Osteoblast (primary cell): ENCODE results near the gene PDE10A. TPM values are rescaled to one million over a fixed set of nuclear protein-coding genes. Genes with fewer than 3 reads are reported as not detected.

Experiments used
- DNase-seq: peaks from one replicate; pipeline ENCODE4 v3.0.0; 2011; ENCODE audit warnings: low spot score, mixed read lengths; ENCODE audit not compliant: insufficient read length; ENCODE audit errors: missing footprints
- H2AFZ ChIP-seq: 2 replicates; pipeline ENCODE4 v1.6.0; 2011; ENCODE audit warnings: mild to moderate bottlenecking, low read length
- H3K27ac ChIP-seq: 2 replicates; pipeline ENCODE4 v1.5.1; 2011; ENCODE audit warnings: mild to moderate bottlenecking, low read depth, low read length, moderate library complexity
- H3K27me3 ChIP-seq: 2 replicates; pipeline ENCODE4 v1.6.0; 2012; ENCODE audit warnings: mild to moderate bottlenecking, control low read depth, inconsistent platforms, low read length, moderate library complexity; ENCODE audit not compliant: insufficient read depth
- H3K36me3 ChIP-seq: 2 replicates; pipeline ENCODE4 v1.5.1; 2011; ENCODE audit warnings: mild to moderate bottlenecking, low read length, control low read depth, moderate library complexity; ENCODE audit not compliant: insufficient read depth
- H3K4me1 ChIP-seq: 2 replicates; pipeline ENCODE4 v1.5.1; 2011; ENCODE audit warnings: mild to moderate bottlenecking, low read length, control low read depth, moderate library complexity; ENCODE audit not compliant: insufficient read depth
- H3K4me2 ChIP-seq: 2 replicates; pipeline ENCODE4 v1.6.0; 2011; ENCODE audit warnings: mild to moderate bottlenecking, low read length; ENCODE audit not compliant: insufficient read depth
- H3K4me3 ChIP-seq: fragments of 200-600 bp; sonication (generic); 3 replicates; pipeline ENCODE4 v1.5.1; 2012; ENCODE audit warnings: mild to moderate bottlenecking, low read length, inconsistent platforms; ENCODE audit not compliant: insufficient read depth
- H3K79me2 ChIP-seq: 2 replicates; pipeline ENCODE4 v1.6.0; 2012; ENCODE audit warnings: mild to moderate bottlenecking, low read length, control low read depth, inconsistent platforms; ENCODE audit not compliant: insufficient read depth
- H3K9me3 ChIP-seq: 2 replicates; pipeline ENCODE4 v1.5.1; 2011; ENCODE audit warnings: low read depth, low read length, control low read depth
- H4K20me1 ChIP-seq: 2 replicates; pipeline ENCODE4 v1.6.0; 2012; ENCODE audit warnings: mild to moderate bottlenecking, low read length, control low read depth; ENCODE audit not compliant: insufficient read depth
- CTCF ChIP-seq: IDR thresholded peaks from 2 replicates; pipeline ENCODE4 v1.5.1; 2011; ENCODE audit warnings: mild to moderate bottlenecking, low read depth, low read length, moderate library complexity; ENCODE audit errors: extremely low read depth
- total RNA-seq: library from RNA; depleted of rRNA; stranded (reverse); fragments of >200 nt; gene quantifications from 2 replicates; pipeline ENCODE4 v1.2.3, GENCODE V29; 2012

PDE10A gene
- total RNA-seq, 1 donor, result 3.3 TPM

GRCh38 chr6:165644586-165645266 lies 18.3 kb downstream of the PDE10A start:
- Histone ChIP-seq H3K9me3 (no peaks in the 10 kb centered on the region), H3K27me3 (no peaks in the 10 kb centered on the region), H3K79me2 (no peaks in the 10 kb centered on the region), H2AFZ (no peak overlapping the region), H3K4me3 (no peak overlapping the region), H4K20me1 (no peaks in the 10 kb centered on the region), H3K36me3 (no peaks in the 10 kb centered on the region), H3K4me1 (no peaks in the 10 kb centered on the region), H3K4me2 (no peak overlapping the region), H3K27ac (no peak overlapping the region)
- no peak for DNase-seq
- no peak for TF ChIP-seq CTCF

- no peak overlapping the region for H2AFZ ChIP-seq
- H3K79me2 ChIP-seq, result no peaks in the 10 kb centered on the region
- no peaks in the 10 kb centered on the region for H3K36me3 ChIP-seq
- H3K4me2 ChIP-seq, result no peak overlapping the region
- no peaks in the 10 kb centered on the region for H3K4me1 ChIP-seq
- TF ChIP-seq CTCF, result no peak
- H3K27ac ChIP-seq, result no peak overlapping the region
- no peaks in the 10 kb centered on the region for H3K27me3 ChIP-seq
- no peaks in the 10 kb centered on the region for H3K9me3 ChIP-seq
- no peaks in the 10 kb centered on the region for H4K20me1 ChIP-seq
- H3K4me3 ChIP-seq, result no peak overlapping the region
- DNase-seq, result no peak
Observed at GRCh38 chr6:165643015-165643414, 20.0 kb downstream of the PDE10A start.

- Histone ChIP-seq H3K4me3 (no peak overlapping the region), H3K27ac (no peak overlapping the region), H3K4me2 (no peak overlapping the region), H3K27me3 (no peaks in the 10 kb centered on the region), H2AFZ (no peak overlapping the region), H3K9me3 (no peaks in the 10 kb centered on the region), H4K20me1 (no peaks in the 10 kb centered on the region), H3K4me1 (no peaks in the 10 kb centered on the region), H3K79me2 (no peaks in the 10 kb centered on the region), H3K36me3 (no peaks in the 10 kb centered on the region)
- DNase-seq, result no peak
- no peak for TF ChIP-seq CTCF
Observed at GRCh38 chr6:165641672-165642156, 21.3 kb downstream of the PDE10A start.

- Histone ChIP-seq H3K4me1 (no peaks in the 10 kb centered on the region), H3K27ac (no peak overlapping the region), H3K4me2 (no peak overlapping the region), H4K20me1 (no peaks in the 10 kb centered on the region), H3K9me3 (no peaks in the 10 kb centered on the region), H3K79me2 (no peaks in the 10 kb centered on the region), H3K36me3 (no peaks in the 10 kb centered on the region), H3K27me3 (no peaks in the 10 kb centered on the region), H3K4me3 (no peak overlapping the region), H2AFZ (no peak overlapping the region)
- no peak for TF ChIP-seq CTCF
- DNase-seq, result no peak
Observed at GRCh38 chr6:165640806-165641205, 22.2 kb downstream of the PDE10A start.
